Neural cell (in vitro differentiated cells): ENCODE data around the gene NLRP6. TPM values are rescaled to one million over a fixed set of nuclear protein-coding genes. Genes with fewer than 3 reads are reported as not detected.

ENCODE experiments used
- H2AFZ ChIP-seq: fragments of 200-600, 300-800 bp; sonication (generic), shearing (Covaris generic); 2 replicates; pipeline ENCODE4 v1.6.0; 2014; ENCODE audit warnings: low read depth, mild to moderate bottlenecking, antibody characterized with exemption, low read length, moderate library complexity
- H3F3A ChIP-seq: fragments of 200-600 bp; shearing (Covaris generic); 2 replicates; pipeline ENCODE4 v1.6.1; 2016; ENCODE audit warnings: mild to moderate bottlenecking, moderate library complexity, mixed read lengths, antibody characterized with exemption, low read length; ENCODE audit not compliant: insufficient read depth, poor library complexity, severe bottlenecking
- H3K27ac ChIP-seq: fragments of 200-600, 300-800 bp; sonication (generic), shearing (Covaris generic); 2 replicates; pipeline ENCODE4 v1.5.1; 2014; ENCODE audit warnings: mild to moderate bottlenecking, low read length, moderate library complexity
- H3K27me3 ChIP-seq: fragments of 300-800, 200-600 bp; sonication (generic), shearing (Covaris generic); 2 replicates; pipeline ENCODE4 v1.6.0; 2014; ENCODE audit warnings: mild to moderate bottlenecking, low read depth, low read length, moderate library complexity; ENCODE audit not compliant: insufficient read depth
- H3K36me3 ChIP-seq: fragments of 300-800, 200-600 bp; sonication (generic), shearing (Covaris generic); 2 replicates; pipeline ENCODE4 v1.5.1; 2014; ENCODE audit warnings: mild to moderate bottlenecking, antibody characterized with exemption, low read length, moderate library complexity; ENCODE audit not compliant: insufficient read depth
- H3K4me2 ChIP-seq: fragments of 300-800, 200-600 bp; sonication (generic), shearing (Covaris generic); 2 replicates; pipeline ENCODE4 v1.6.0; 2014; ENCODE audit warnings: mild to moderate bottlenecking, low read length
- H3K4me3 ChIP-seq: fragments of 300-800, 200-600 bp; sonication (generic), shearing (Covaris generic); 2 replicates; pipeline ENCODE4 v1.5.1; 2014; ENCODE audit warnings: mild to moderate bottlenecking, low read length, moderate library complexity
- H3K79me2 ChIP-seq: fragments of 200-600 bp; shearing (Covaris generic); replicated peaks from 2 replicates; pipeline ENCODE4 v1.6.0; 2014; ENCODE audit warnings: mild to moderate bottlenecking, low read length, moderate library complexity; ENCODE audit not compliant: insufficient read depth
- H3K9ac ChIP-seq: fragments of 300-800, 200-600 bp; sonication (generic), shearing (Covaris generic); 2 replicates; pipeline ENCODE4 v1.6.1; 2016; ENCODE audit warnings: mild to moderate bottlenecking, low read length, mixed read lengths
- H3K9me2 ChIP-seq: fragments of 200-600 bp; shearing (Covaris generic); 2 replicates; pipeline ENCODE4 v1.6.1; 2016; ENCODE audit warnings: mild to moderate bottlenecking, low read length, mixed read lengths; ENCODE audit not compliant: insufficient read depth
- H3K9me3 ChIP-seq: fragments of 200-600, 300-800 bp; sonication (generic), shearing (Covaris generic); 2 replicates; pipeline ENCODE4 v1.6.1; 2016; ENCODE audit warnings: mild to moderate bottlenecking, mixed run types, low read length, moderate library complexity, mixed read lengths
- H4K20me1 ChIP-seq: fragments of 200-600 bp; shearing (Covaris generic); 2 replicates; pipeline ENCODE4 v1.6.1; 2016; ENCODE audit warnings: mild to moderate bottlenecking, mixed run types; ENCODE audit not compliant: insufficient read depth
- CTCF ChIP-seq: fragments of 450-650 bp; IDR thresholded peaks from 2 replicates; pipeline ENCODE4 v1.5.1; 2014; ENCODE audit warnings: antibody characterized with exemption, mild to moderate bottlenecking, moderate library complexity; ENCODE audit not compliant: poor library complexity, severe bottlenecking
- EP300 ChIP-seq: fragments of 450-650 bp; conservative IDR thresholded peaks from 2 replicates; pipeline ENCODE4 v1.6.1; 2014; ENCODE audit warnings: antibody characterized with exemption, mild to moderate bottlenecking, moderate library complexity; ENCODE audit not compliant: poor library complexity, severe bottlenecking
- EZH2 ChIP-seq: fragments of 200-600, 300-800 bp; shearing (Covaris generic), sonication (generic); IDR thresholded peaks from 2 replicates; pipeline ENCODE4 v1.6.1; 2014; ENCODE audit warnings: antibody characterized with exemption, low read length, borderline replicate concordance, mild to moderate bottlenecking; ENCODE audit not compliant: insufficient read depth, poor library complexity, severe bottlenecking
- MXI1 ChIP-seq: fragments of 450-650 bp; conservative IDR thresholded peaks from 2 replicates; pipeline ENCODE4 v1.6.1; 2014; ENCODE audit warnings: antibody characterized with exemption, mild to moderate bottlenecking; ENCODE audit not compliant: poor library complexity, severe bottlenecking
- POLR2AphosphoS5 ChIP-seq: IDR thresholded peaks from 2 replicates; pipeline ENCODE4 v1.6.1; 2012
- RAD21 ChIP-seq: fragments of 450-650 bp; conservative IDR thresholded peaks from 2 replicates; pipeline ENCODE4 v1.6.1; 2014; ENCODE audit warnings: antibody characterized with exemption, mild to moderate bottlenecking, moderate library complexity
- REST ChIP-seq: IDR thresholded peaks from 2 replicates; pipeline ENCODE4 v1.6.1; 2012; ENCODE audit warnings: borderline replicate concordance
- SMC3 ChIP-seq: fragments of 450-650 bp; conservative IDR thresholded peaks from 2 replicates; pipeline ENCODE4 v1.6.1; 2014; ENCODE audit warnings: antibody characterized with exemption, mild to moderate bottlenecking, moderate library complexity; ENCODE audit not compliant: poor library complexity
- TAF1 ChIP-seq: IDR thresholded peaks from 2 replicates; pipeline ENCODE4 v1.6.1; 2012; ENCODE audit warnings: low read depth
- polyA plus RNA-seq: library from polyadenylated mRNA; depleted of rRNA; stranded (reverse); fragments of >200 nt; gene quantifications from 2 replicates; pipeline ENCODE4 v1.2.3, GENCODE V29; 2014

NLRP6 gene
- polyA plus RNA-seq, 1 donor from 2014 or later: not detected

GRCh38 chr11:269146-269890 is 8.9 kb upstream of the NLRP6 start:
- Histone ChIP-seq H2AFZ (no peak overlapping the region), H3K27me3 (no peaks in the 10 kb centered on the region), H3K9me3 (no peaks in the 10 kb centered on the region), H3K9ac (no peak overlapping the region), H3K36me3 (no peaks in the 10 kb centered on the region), H4K20me1 (no peaks in the 10 kb centered on the region), H3K4me3 (no peak overlapping the region), H3K79me2 (no peaks in the 10 kb centered on the region), H3K4me2 (no peak overlapping the region), H3K9me2 (no peaks in the 10 kb centered on the region), H3K27ac (no peak overlapping the region), H3F3A (no peaks in the 10 kb centered on the region)
- TF ChIP-seq SMC3 (no peak), REST (no peak), EP300 (no peak), POLR2AphosphoS5 (no peak), MXI1 (no peak), CTCF (no peak), EZH2 (no peak), TAF1 (no peak), RAD21 (no peak)

DNA sequence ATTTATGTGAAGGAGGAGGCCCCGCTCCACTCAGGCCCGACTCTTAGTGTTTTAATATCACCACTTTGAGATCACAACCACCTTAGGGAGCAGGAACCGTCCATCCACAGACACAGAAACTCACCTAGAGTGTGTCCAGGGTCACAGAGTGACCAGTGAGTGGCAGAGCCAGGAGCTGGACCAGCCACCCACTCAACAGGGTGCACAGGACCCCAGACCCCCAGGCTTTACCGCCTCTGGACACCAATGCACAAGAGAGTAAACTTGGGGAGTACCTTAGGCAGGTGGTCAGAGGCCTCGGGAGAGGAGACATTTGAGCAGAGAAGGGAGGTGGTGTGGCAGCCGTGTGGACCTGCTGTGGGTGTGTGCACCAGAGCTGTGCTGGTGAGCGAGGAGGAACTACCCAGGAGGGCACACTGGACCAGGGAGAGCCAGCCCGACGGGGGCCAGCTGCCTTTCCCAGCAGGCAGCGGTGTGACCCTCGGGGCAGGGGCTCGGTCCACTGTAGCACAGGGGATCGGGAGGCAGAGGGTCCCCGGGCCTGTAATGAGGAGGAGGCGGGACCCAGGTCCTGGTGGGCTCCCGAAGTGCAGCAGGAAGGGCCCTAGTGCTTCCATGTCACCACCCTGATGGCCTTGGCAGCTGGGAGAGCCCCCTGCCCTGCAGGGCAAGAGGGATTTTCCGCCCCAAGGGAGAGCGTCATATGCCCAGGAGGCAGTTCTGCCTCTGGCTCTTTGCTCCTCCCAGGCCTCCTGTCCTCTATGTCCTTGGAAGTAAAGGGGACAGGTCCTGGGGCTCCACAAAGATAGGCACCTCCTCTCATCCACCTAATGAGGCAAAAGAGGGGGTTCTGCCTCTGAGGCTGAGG is 7.5 kb upstream of the NLRP6 start:
- TF ChIP-seq EP300 (no peak), EZH2 (no peak), TAF1 (no peak), CTCF (no peak), POLR2AphosphoS5 (no peak), SMC3 (no peak), REST (no peak), MXI1 (no peak), RAD21 (no peak)
- Histone ChIP-seq H3K4me2 (no peak overlapping the region), H4K20me1 (no peaks in the 10 kb centered on the region), H3K27ac (no peak overlapping the region), H3K9ac (no peak overlapping the region), H3K9me2 (no peaks in the 10 kb centered on the region), H3K9me3 (no peaks in the 10 kb centered on the region), H3K27me3 (no peaks in the 10 kb centered on the region), H2AFZ (no peak overlapping the region), H3K79me2 (no peaks in the 10 kb centered on the region), H3K36me3 (no peaks in the 10 kb centered on the region), H3K4me3 (no peak overlapping the region), H3F3A (no peaks in the 10 kb centered on the region)
